ENCODE results near the gene SYCE3.

DNA sequence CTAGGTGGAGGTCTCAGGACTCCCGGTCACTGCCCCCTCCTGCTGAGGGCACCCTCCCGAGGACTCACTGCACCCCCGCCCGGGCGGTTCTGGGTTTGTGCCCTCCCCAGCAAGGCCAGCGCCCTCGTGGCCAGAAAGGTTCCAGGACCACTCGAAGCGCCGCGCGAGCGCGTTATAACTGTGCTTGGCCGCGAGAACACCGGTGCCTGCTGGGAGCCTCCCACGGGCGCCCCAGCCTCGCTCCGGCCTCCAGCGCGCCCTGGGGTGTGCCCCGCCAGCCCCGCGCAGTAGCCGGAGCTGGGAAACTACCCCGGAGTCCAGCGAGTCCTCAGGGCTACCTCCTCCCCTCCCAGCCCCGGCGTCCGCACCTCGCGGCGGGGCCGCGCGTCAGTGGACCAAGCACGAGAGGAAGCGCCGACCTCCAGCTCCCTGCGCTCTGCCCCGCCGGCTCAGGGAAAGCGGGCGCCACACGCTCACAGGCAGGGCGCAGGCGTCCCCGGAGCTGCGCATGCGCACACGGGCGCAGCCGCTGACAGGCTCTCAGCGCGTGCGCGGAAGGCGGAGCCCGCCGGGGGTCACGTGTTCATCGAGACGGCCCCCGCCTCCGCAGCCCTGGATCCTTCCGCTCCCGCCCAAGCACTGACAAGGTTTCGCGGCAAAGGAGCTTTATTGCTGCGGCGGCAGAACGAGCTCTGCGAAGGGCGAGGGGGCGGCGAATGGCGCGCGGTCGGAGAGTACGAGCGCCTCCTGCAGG, 37.4 kb downstream of the SYCE3 start, which contains the start of gene SCO2:
- TF ChIP-seq EZH2phosphoT487 (IDR thresholded peaks at IDR 0.05) (no peak), CTCF (IDR thresholded peaks at IDR 0.05) (peak; percentile 67)
